ENCODE data around the gene ZBTB38.

The ZBTB38 gene

GRCh38 chr3:141401573-141402475, 33.5 kb downstream of the ZBTB38 start:
- H4K8ac ChIP-seq (ENCODE audit: low read depth, low read length) = peak overlapping the region; percentile 75
- peak overlapping the region; percentile 6 for H3K27ac ChIP-seq (replicated peaks; ENCODE audit: low read length)
- peak overlapping the region; percentile 39 for H2AK5ac ChIP-seq (ENCODE audit: low read depth, low read length)
- no peak overlapping the region for H3K9ac ChIP-seq (ENCODE audit: low read depth, low read length, poor library complexity)
- H3K14ac ChIP-seq (ENCODE audit: low read length) = no peak overlapping the region
- peaks cover 2 to 35% of the 10 kb centered on the region in 2 donors for H3K36me3 ChIP-seq (replicated peaks in 1 of 2; ENCODE audit: control insufficient read depth in 2 of 2, insufficient read depth in 2 of 2, low read length in 2 of 2)
- DNase-seq (ENCODE audit: low spot score) = no peak
- H3K4me1 ChIP-seq (ENCODE audit: control insufficient read depth in 2 of 2, insufficient read depth in 1 of 2, low read depth in 1 of 2, low read length in 2 of 2) = peaks cover 0 to 8% of the 10 kb centered on the region in 2 donors
- peak overlapping the region; percentile 58 for H3K23ac ChIP-seq (ENCODE audit: low read depth, low read length, poor library complexity)
- H3K4me3 ChIP-seq (ENCODE audit: low read length in 2 of 2) = peak overlapping the region; percentile 45 to 81
- H4K91ac ChIP-seq (ENCODE audit: low read depth, low read length, poor library complexity) = peak overlapping the region; percentile 56
- no CpG with 5 or more reads among the region's 59 CpGs for WGBS, 2 donors (ENCODE audit: extremely low coverage in 2 of 2, insufficient read length in 2 of 2, insufficient replicate concordance in 1 of 2)
- no peak overlapping the region for H3K4ac ChIP-seq (ENCODE audit: low read length)
- H3K79me1 ChIP-seq (ENCODE audit: low read depth, low read length) = no peaks in the 10 kb centered on the region
- peaks cover 0 to 2% (median 0%) of the 10 kb centered on the region in 3 experiments for H3K27me3 ChIP-seq (ENCODE audit: control insufficient read depth in 3 of 3, insufficient read depth in 3 of 3, low read depth in 1 of 3, low read length in 3 of 3)
- H2AFZ ChIP-seq (ENCODE audit: low read length) = peak overlapping the region; percentile 91
- H3K4me2 ChIP-seq (ENCODE audit: insufficient read depth, low read length, poor library complexity, severe bottlenecking) = peak overlapping the region; percentile 79
- H2BK15ac ChIP-seq (ENCODE audit: low read length) = peak overlapping the region; percentile 27
- peak overlapping the region; percentile 88 for H2BK5ac ChIP-seq (ENCODE audit: low read length)
- no peak overlapping the region for H2BK12ac ChIP-seq (ENCODE audit: low read length)
- peak overlapping the region; percentile 96 for H3K18ac ChIP-seq (ENCODE audit: low read length)
- H3K9me3 ChIP-seq (replicated peaks in 1 of 2; ENCODE audit: control insufficient read depth in 2 of 2, insufficient read depth in 1 of 2, low read depth in 1 of 2, low read length in 2 of 2) = peaks cover 0 to 14% of the 10 kb centered on the region in 2 donors
- H2BK120ac ChIP-seq (ENCODE audit: low read depth, low read length) = peak overlapping the region; percentile 4

GRCh38 chr3:141402476-141403171, 34.3 kb downstream of the ZBTB38 start:
- Histone ChIP-seq H3K18ac (ENCODE audit: low read length) (peak overlapping the region; percentile 91), H3K36me3 (replicated peaks in 1 of 2; ENCODE audit: control insufficient read depth in 2 of 2, insufficient read depth in 2 of 2, low read length in 2 of 2) (peaks cover 2 to 29% of the 10 kb centered on the region in 2 donors), H4K8ac (ENCODE audit: low read depth, low read length) (no peak overlapping the region), H2AFZ (ENCODE audit: low read length) (peak overlapping the region; percentile 91), H2BK15ac (ENCODE audit: low read length) (peak overlapping the region; percentile 27), H3K9ac (ENCODE audit: low read depth, low read length, poor library complexity) (peak overlapping the region; percentile 83), H3K23ac (ENCODE audit: low read depth, low read length, poor library complexity) (no peak overlapping the region), H3K27ac (replicated peaks; ENCODE audit: low read length) (no peak overlapping the region), H3K79me1 (ENCODE audit: low read depth, low read length) (no peaks in the 10 kb centered on the region), H3K4ac (ENCODE audit: low read length) (no peak overlapping the region), H3K9me3 (replicated peaks in 1 of 2; ENCODE audit: control insufficient read depth in 2 of 2, insufficient read depth in 1 of 2, low read depth in 1 of 2, low read length in 2 of 2) (peaks cover 0 to 6% of the 10 kb centered on the region in 2 donors), H3K4me1 (ENCODE audit: control insufficient read depth in 2 of 2, insufficient read depth in 1 of 2, low read depth in 1 of 2, low read length in 2 of 2) (peaks cover 0 to 8% of the 10 kb centered on the region in 2 donors), H2BK120ac (ENCODE audit: low read depth, low read length) (peak overlapping the region; percentile 4), H2BK12ac (ENCODE audit: low read length) (no peak overlapping the region), H4K91ac (ENCODE audit: low read depth, low read length, poor library complexity) (no peak overlapping the region), H2BK5ac (ENCODE audit: low read length) (no peak overlapping the region), H3K14ac (ENCODE audit: low read length) (no peak overlapping the region), H3K4me2 (ENCODE audit: insufficient read depth, low read length, poor library complexity, severe bottlenecking) (peak overlapping the region; percentile 79), H3K4me3 (ENCODE audit: low read length in 2 of 2) (peak overlapping the region; percentile 45 to 81), H2AK5ac (ENCODE audit: low read depth, low read length) (no peak overlapping the region), H3K27me3 (ENCODE audit: control insufficient read depth in 3 of 3, insufficient read depth in 3 of 3, low read depth in 1 of 3, low read length in 3 of 3) (peaks cover 0 to 2% (median 0%) of the 10 kb centered on the region in 3 experiments)
- no CpG with 5 or more reads among the region's 58 CpGs for WGBS, 2 donors (ENCODE audit: extremely low coverage in 2 of 2, insufficient read length in 2 of 2, insufficient replicate concordance in 1 of 2)
- peak; percentile 55 for DNase-seq (ENCODE audit: low spot score)

- no peaks in the 10 kb centered on the region for H3K9me3 ChIP-seq (replicated peaks in 1 of 2; ENCODE audit: control insufficient read depth in 2 of 2, insufficient read depth in 1 of 2, low read depth in 1 of 2, low read length in 2 of 2)
- H3K4me2 ChIP-seq (ENCODE audit: insufficient read depth, low read length, poor library complexity, severe bottlenecking) = no peak overlapping the region
- H3K27ac ChIP-seq (replicated peaks; ENCODE audit: low read length) = no peak overlapping the region
- H4K8ac ChIP-seq (ENCODE audit: low read depth, low read length) = no peak overlapping the region
- no peaks in the 10 kb centered on the region for H3K79me1 ChIP-seq (ENCODE audit: low read depth, low read length)
- no peak overlapping the region for H2BK15ac ChIP-seq (ENCODE audit: low read length)
- no peak overlapping the region for H3K4me3 ChIP-seq (ENCODE audit: low read length in 2 of 2)
- H4K91ac ChIP-seq (ENCODE audit: low read depth, low read length, poor library complexity) = no peak overlapping the region
- H3K9ac ChIP-seq (ENCODE audit: low read depth, low read length, poor library complexity) = no peak overlapping the region
- peaks cover 0 to 8% of the 10 kb centered on the region in 2 donors for H3K4me1 ChIP-seq (ENCODE audit: control insufficient read depth in 2 of 2, insufficient read depth in 1 of 2, low read depth in 1 of 2, low read length in 2 of 2)
- no peak overlapping the region for H2AK5ac ChIP-seq (ENCODE audit: low read depth, low read length)
- H3K36me3 ChIP-seq (replicated peaks in 1 of 2; ENCODE audit: control insufficient read depth in 2 of 2, insufficient read depth in 2 of 2, low read length in 2 of 2) = peaks cover 2 to 25% of the 10 kb centered on the region in 2 donors
- H3K27me3 ChIP-seq (ENCODE audit: control insufficient read depth in 3 of 3, insufficient read depth in 3 of 3, low read depth in 1 of 3, low read length in 3 of 3) = peaks cover 0 to 2% (median 0%) of the 10 kb centered on the region in 3 experiments
- DNase-seq (ENCODE audit: low spot score) = no peak
- no peak overlapping the region for H2BK120ac ChIP-seq (ENCODE audit: low read depth, low read length)
- no peak overlapping the region for H3K18ac ChIP-seq (ENCODE audit: low read length)
- H2BK12ac ChIP-seq (ENCODE audit: low read length) = no peak overlapping the region
- H3K14ac ChIP-seq (ENCODE audit: low read length) = no peak overlapping the region
- H3K4ac ChIP-seq (ENCODE audit: low read length) = no peak overlapping the region
- no peak overlapping the region for H3K23ac ChIP-seq (ENCODE audit: low read depth, low read length, poor library complexity)
- H2BK5ac ChIP-seq (ENCODE audit: low read length) = no peak overlapping the region
- no CpG with 5 or more reads among the region's 4 CpGs for WGBS, 2 donors (ENCODE audit: extremely low coverage in 2 of 2, insufficient read length in 2 of 2, insufficient replicate concordance in 1 of 2)
- H2AFZ ChIP-seq (ENCODE audit: low read length) = no peak overlapping the region
Measured at GRCh38 chr3:141403576-141403975, 35.3 kb downstream of the ZBTB38 start.

DNA sequence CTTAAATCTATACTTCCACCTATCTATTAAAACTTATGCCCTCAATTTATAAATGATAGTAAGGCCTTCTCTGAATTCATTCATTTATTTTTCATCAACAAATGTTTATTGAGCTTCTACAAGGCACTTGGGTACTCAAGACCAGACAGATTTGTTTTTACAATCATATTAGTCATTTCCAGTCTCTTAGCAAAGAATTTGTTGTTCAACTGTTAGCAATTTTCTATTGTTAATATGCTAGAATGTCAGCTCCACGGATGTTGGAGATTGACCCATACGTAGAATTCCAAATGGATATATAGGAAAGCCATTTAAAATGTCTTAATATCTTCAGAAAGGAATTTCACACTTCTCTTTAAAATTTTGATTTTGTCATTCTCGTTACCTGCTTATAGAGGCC, 36.7 kb downstream of the ZBTB38 start:
- no peak overlapping the region for H3K4me2 ChIP-seq (ENCODE audit: insufficient read depth, low read length, poor library complexity, severe bottlenecking)
- H2BK15ac ChIP-seq (ENCODE audit: low read length) = no peak overlapping the region
- no peak overlapping the region for H3K23ac ChIP-seq (ENCODE audit: low read depth, low read length, poor library complexity)
- H3K4me1 ChIP-seq (ENCODE audit: control insufficient read depth in 2 of 2, insufficient read depth in 1 of 2, low read depth in 1 of 2, low read length in 2 of 2) = peaks cover 0 to 8% of the 10 kb centered on the region in 2 donors
- H3K4me3 ChIP-seq (ENCODE audit: low read length in 2 of 2) = no peak overlapping the region
- H3K79me1 ChIP-seq (ENCODE audit: low read depth, low read length) = no peaks in the 10 kb centered on the region
- no peak overlapping the region for H3K9ac ChIP-seq (ENCODE audit: low read depth, low read length, poor library complexity)
- H4K8ac ChIP-seq (ENCODE audit: low read depth, low read length) = no peak overlapping the region
- no peak overlapping the region for H2BK5ac ChIP-seq (ENCODE audit: low read length)
- no peak overlapping the region for H4K91ac ChIP-seq (ENCODE audit: low read depth, low read length, poor library complexity)
- H3K36me3 ChIP-seq (replicated peaks in 1 of 2; ENCODE audit: control insufficient read depth in 2 of 2, insufficient read depth in 2 of 2, low read length in 2 of 2) = peaks cover 2 to 25% of the 10 kb centered on the region in 2 donors
- H3K27ac ChIP-seq (replicated peaks; ENCODE audit: low read length) = no peak overlapping the region
- WGBS, 2 donors (ENCODE audit: extremely low coverage in 2 of 2, insufficient read length in 2 of 2, insufficient replicate concordance in 1 of 2) = no CpG with 5 or more reads among the region's 3 CpGs
- DNase-seq (ENCODE audit: low spot score) = no peak
- H3K14ac ChIP-seq (ENCODE audit: low read length) = no peak overlapping the region
- H3K18ac ChIP-seq (ENCODE audit: low read length) = no peak overlapping the region
- H2AFZ ChIP-seq (ENCODE audit: low read length) = no peak overlapping the region
- H3K27me3 ChIP-seq (ENCODE audit: control insufficient read depth in 3 of 3, insufficient read depth in 3 of 3, low read depth in 1 of 3, low read length in 3 of 3) = peaks cover 0 to 2% (median 0%) of the 10 kb centered on the region in 3 experiments
- no peak overlapping the region for H2BK120ac ChIP-seq (ENCODE audit: low read depth, low read length)
- no peak overlapping the region for H2AK5ac ChIP-seq (ENCODE audit: low read depth, low read length)
- H2BK12ac ChIP-seq (ENCODE audit: low read length) = no peak overlapping the region
- H3K4ac ChIP-seq (ENCODE audit: low read length) = no peak overlapping the region
- no peaks in the 10 kb centered on the region for H3K9me3 ChIP-seq (replicated peaks in 1 of 2; ENCODE audit: control insufficient read depth in 2 of 2, insufficient read depth in 1 of 2, low read depth in 1 of 2, low read length in 2 of 2)

Measured in neuronal stem cell (in vitro differentiated cells).